GM12801 (cell line): ENCODE measurements around the gene FBXL17.

ENCODE experiments used
- CTCF ChIP-seq: IDR thresholded peaks from one replicate; pipeline ENCODE4 v1.5.1; 2011; ENCODE audit warnings: control low read depth; ENCODE audit not compliant: insufficient read length; ENCODE audit errors: extremely low read depth

FBXL17 gene

GRCh38 chr5:108144332-108144731, 237.6 kb downstream of the FBXL17 start:
- no peak for TF ChIP-seq CTCF

- TF ChIP-seq CTCF: no peak
These were observed 238.3 kb downstream of the FBXL17 start for GRCh38 chr5:108143581-108143980.

GRCh38 chr5:108141676-108142075, 240.2 kb downstream of the FBXL17 start:
- TF ChIP-seq CTCF: no peak

- no peak for TF ChIP-seq CTCF
These were observed 245.4 kb downstream of the FBXL17 start for GRCh38 chr5:108136493-108136892.

- TF ChIP-seq CTCF: no peak
These were observed 252.8 kb downstream of the FBXL17 start for GRCh38 chr5:108129129-108129528.

GRCh38 chr5:108125771-108126511, 256.0 kb downstream of the FBXL17 start:
- TF ChIP-seq CTCF: no peak

GRCh38 chr5:108124596-108124995, 257.3 kb downstream of the FBXL17 start:
- TF ChIP-seq CTCF: no peak
